CD4-positive, alpha-beta T cell treated with Interferon gamma for 1 hour (primary cell): ENCODE measurements around the gene TGFBI.

ENCODE experiments used
- DNase-seq: peaks from one replicate; pipeline ENCODE4 v3.0.0-alpha.2; 2020

TGFBI gene

DNA sequence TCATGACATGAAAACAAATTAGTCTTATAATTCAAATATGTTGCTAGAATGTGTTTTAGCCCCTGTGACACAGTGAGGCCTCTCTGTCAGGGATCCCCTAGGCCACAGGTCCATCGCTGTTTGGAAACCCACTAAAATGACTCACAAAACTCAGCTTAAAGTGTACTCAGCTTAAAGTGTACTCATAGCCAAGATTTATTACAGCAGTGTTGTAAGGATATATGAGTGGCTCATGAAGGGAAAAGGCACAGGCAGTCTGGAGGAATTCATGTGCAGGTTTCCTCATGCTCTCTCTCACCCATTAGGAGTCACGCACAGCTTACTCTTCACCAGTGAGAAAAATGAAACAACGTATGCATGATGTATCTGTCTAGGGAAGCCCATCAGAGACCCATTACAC, 24.4 kb upstream of the TGFBI start:
- DNase-seq: no peak

DNA sequence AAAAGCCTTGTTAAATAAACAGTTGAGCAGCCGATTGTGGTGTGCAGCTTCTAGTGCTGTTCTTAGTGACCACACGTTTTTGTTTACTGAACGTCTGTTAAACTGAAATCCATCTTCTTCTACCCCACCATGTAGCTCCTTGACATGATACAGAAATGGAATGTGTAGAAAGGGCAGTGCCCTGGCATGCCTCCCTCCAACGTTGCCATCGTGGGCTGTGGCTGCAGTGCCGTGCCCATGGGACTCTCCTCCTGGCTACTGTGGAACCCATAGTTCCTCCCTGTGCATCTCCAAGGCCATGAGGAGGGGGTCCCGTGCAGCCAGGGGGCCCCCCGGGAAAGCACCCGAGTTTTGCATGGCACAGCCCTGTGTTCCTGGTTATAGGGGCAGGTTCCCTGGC, 23.3 kb upstream of the TGFBI start:
- DNase-seq: no peak

- DNase-seq: no peak
Measured at GRCh38 chr5:136006164-136006563, 22.6 kb upstream of the TGFBI start.

GRCh38 chr5:136006761-136007251, 22.0 kb upstream of the TGFBI start:
- no peak for DNase-seq

- DNase-seq: no peak
Measured at GRCh38 chr5:136007271-136007670, 21.5 kb upstream of the TGFBI start.

DNA sequence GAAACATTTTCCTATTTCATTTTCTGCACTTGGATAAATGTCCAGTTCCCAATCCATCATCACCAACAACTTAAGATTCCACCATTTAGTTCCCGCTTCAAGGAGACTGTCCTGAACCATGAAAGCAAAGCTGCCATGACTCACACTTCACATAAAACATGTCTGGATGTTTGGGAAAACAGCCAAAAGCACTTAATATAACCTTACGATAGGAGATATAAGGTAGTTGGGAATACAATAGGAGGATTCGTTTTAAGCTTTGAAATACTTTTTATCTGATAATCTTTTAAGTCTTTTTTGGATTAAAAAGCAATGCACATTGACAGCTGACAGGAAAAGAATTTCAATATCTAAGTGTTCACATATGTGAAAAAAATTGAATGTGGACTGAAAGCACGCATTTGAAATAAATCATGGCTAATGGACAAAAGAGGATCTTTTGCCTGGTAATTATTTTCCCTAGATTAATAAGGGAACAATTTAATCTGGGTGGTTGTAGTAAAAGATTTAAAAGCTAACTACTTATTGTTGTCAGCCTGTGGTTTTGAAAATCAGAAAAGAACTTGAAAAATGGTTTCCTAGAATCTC, 17.3 kb upstream of the TGFBI start:
- no peak for DNase-seq

GRCh38 chr5:136012041-136012804, 16.6 kb upstream of the TGFBI start:
- DNase-seq: no peak

- DNase-seq: no peak
Measured at GRCh38 chr5:136013559-136013958, 15.2 kb upstream of the TGFBI start.

DNA sequence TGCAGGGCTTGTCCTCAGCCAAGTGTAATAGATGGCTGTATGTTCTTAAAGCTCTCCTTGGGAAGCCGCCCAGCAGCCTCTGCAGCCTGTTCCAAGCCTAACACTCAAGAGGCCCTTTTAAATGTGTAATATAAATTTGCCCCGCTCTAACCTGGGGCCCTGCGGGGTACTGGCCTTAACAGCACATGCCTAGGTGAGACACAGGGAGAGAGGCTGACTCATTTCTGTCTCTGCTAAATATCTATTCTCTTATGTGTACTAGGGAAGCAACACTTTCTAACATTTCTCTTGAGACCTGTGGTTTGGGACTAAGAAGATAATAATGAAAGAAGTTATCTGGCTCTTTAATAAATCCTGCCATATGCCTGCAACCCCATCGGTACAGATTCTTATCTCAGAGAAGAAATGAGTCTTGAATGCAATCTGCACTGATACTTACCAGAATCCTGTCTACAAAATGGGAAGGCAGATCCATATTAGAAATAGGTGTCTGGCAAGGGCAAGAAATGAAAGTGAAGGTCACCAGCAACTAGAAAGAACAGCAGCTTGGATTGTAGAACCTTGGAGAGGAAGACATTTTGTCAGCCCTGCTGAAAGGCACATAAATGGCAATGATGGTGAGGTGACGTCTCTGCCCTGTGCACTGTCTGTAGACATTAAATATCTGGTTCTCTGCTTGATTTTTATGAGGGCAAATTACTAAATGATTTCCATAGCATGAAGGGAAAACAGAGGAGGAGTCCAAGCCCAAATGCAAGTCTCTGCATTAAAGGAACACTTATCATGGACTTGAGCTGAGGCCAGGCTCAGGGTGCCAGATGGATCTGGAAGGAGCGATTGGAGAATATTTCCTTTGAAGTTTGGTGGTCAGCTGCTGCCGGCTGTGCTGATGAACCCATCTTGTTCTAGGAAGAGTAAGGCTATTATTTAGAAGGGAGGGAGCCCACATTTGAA, 14.5 kb upstream of the TGFBI start:
- DNase-seq: no peak

DNA sequence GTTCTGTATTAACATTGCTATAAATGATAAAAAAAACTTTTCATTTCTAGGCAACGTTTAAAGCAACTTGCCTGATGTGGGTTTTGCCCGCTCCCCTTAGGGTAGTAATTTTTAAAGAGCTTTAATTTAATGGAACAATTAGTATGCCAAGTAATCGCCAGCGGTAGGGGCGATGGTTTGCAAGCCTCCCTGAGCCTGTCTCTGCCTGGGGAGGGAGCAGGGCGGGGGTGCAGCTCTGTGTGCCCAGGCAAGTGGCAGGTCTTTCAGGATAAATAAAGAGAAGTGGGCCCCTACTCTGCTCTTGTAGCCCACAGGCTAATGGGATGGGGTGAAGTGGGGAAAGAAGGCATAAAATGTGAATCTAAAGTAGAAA, 13.8 kb upstream of the TGFBI start:
- DNase-seq: no peak

GRCh38 chr5:136015966-136016650, 12.7 kb upstream of the TGFBI start:
- DNase-seq: no peak

GRCh38 chr5:136016945-136017530, 11.8 kb upstream of the TGFBI start:
- DNase-seq: no peak

GRCh38 chr5:136018814-136019783, 9.7 kb upstream of the TGFBI start:
- no peak for DNase-seq

DNA sequence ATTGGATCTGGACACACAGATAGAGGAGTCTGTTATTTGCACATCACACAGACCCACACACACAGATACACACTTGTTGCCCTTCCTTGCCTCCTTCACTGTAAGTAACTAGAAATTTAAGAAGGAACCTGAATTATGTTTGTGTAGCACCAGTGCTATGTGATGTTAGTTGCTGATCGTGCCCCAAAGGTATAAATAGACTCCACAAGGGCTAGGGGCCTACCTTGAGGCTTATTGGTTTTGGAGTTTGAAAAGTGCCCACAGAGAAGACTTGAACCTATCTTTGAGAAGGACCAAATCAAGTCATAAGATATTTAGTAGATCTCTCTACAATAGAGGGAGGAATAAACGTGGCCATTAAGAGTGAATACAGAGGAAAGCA, 8.8 kb upstream of the TGFBI start:
- DNase-seq: no peak

DNA sequence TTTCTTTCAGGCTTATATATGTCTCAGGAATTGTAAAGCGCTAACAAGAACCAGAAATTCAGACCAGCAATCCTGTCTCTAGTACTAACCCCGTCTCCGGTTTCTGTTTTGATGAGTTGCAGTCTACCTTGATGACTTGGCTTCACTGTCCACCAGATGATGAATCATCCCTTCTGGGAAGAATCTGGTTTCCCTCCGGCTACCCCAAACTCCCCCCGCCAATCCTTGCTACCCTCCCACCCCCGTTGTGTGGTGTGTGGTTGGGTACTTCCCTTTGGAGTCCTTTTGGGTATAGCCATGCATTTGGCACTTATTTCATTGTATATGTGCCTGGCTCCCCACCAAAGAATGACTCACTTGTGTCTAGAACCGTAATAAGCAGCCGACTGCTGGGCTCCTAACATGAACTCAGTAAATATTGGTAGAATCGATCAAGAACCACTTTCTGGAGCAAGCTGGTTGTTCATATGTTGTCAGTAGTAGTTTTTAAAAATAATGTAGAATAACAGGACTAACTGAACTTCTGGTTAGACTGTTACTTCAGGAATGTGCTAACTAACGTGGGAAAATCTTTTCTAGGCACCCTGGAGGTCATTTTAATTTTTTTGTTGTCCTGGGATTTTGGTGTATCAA, 8.3 kb upstream of the TGFBI start:
- DNase-seq: peak; percentile 70

DNA sequence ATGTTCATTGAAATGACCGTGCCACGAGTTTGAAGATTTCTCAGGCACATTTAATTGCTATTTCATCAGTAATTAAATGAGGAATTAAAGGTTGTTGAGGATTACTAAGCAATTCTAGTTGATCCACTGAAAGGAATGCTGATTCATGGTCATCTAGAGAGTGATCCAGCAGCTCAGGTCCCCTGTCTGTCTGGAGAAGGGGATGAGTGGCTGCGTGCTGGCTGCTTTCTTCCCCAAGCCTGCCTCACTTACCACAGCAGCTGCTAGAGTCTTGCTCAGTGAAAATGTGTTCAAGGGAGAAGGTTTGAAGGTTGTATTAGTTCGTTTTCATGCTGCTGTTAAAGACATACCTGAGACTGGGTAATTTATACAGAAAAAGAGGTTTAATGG, 7.8 kb upstream of the TGFBI start:
- DNase-seq: no peak

- DNase-seq: no peak
Measured at GRCh38 chr5:136022965-136023364, 5.8 kb upstream of the TGFBI start.

DNA sequence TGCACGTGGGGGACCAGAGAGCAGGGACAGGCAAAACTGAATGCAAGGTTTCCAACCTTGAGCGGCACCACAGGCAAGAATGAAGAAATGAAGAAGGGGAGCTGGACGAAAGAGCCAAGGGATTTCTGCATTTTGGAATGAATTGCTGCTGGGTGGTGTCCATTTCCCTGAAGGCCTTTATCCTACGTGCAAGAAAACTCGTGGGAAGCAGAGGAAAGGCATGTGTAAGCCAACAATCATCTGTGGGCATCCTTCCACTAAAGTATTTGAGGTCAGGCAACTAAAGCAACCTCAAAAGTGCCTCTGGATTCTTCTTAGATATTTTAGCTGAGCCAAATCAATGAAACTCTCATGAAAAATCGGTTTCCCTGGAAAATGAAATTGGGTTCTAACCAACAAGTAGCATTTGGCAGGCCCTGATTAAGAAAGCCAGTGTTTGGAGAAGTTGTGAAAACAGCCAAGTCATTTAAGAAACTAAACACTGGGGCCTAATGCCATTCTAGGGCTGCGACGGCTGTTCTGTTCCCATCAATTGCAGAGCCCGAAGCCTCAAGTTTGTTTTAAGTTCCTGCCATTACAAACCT, 4.7 kb upstream of the TGFBI start:
- DNase-seq: no peak

DNA sequence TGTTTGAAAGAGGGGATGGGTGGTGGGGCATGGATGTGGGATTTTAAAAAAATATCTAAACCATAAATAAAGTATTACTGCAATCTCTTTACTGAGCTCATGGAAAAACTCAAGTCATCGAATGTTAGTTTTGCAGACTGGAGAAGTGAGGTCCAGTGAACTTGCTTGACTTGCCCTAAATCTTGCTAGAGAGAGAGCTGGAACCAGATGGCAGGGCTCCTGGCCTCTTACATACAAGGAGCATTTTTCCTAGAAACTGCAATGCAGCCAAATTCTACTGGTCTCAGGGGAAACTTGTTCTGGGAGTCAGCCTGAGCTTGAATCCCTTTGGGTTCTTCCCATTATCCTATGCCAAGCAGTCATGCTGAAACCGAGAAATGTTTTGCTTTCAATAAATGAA, 2.9 kb upstream of the TGFBI start:
- no peak for DNase-seq

GRCh38 chr5:136026636-136027035, 2.2 kb upstream of the TGFBI start:
- no peak for DNase-seq

DNA sequence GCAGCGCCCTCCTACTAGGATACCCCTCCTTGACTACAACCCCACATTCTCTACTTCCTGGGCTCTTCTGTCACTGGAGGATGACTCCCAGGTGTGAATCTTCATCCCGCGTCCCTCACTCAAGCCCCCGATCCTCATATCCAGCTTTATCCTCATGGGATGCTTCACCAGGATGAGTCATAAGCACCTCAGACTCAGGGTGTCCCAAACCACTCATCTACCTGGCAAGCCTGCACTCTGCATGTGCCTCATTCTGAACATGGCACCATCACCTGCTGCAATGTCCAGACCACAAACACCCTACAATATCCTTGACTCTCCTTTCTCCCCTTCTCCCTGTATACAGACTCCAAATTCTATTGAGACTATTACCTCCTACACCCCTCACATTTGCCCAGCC, 1.5 kb upstream of the TGFBI start:
- DNase-seq: no peak
